Mesendoderm (in vitro differentiated cells): ENCODE measurements around the gene LPIN1.

Experiments
- DNase-seq: peaks from one replicate; pipeline ENCODE4 v3.0.0; 2013
- H2AK5ac ChIP-seq: 2 replicates; pipeline ENCODE4 v1.6.1; 2013; ENCODE audit warnings: low read length, inconsistent platforms
- H2BK120ac ChIP-seq: 2 replicates; pipeline ENCODE4 v1.6.1; 2013; ENCODE audit warnings: low read depth, mild to moderate bottlenecking, low read length, moderate library complexity, mixed read lengths
- H2BK15ac ChIP-seq: replicated peaks from 2 replicates; pipeline ENCODE4 v1.6.1; 2013; ENCODE audit warnings: low read depth, mild to moderate bottlenecking, moderate library complexity
- H2BK5ac ChIP-seq: 2 replicates; pipeline ENCODE4 v1.6.1; 2013; ENCODE audit warnings: low read length, inconsistent platforms
- H3K18ac ChIP-seq: 2 replicates; pipeline ENCODE4 v1.6.1; 2013; ENCODE audit warnings: mild to moderate bottlenecking, low read length, mixed read lengths
- H3K23ac ChIP-seq: one replicate; pipeline ENCODE4 v1.6.1; 2013; ENCODE audit warnings: low read length
- H3K27ac ChIP-seq: 2 replicates; pipeline ENCODE4 v1.5.1; 2013; ENCODE audit warnings: low read depth, mild to moderate bottlenecking, inconsistent platforms, low read length, moderate library complexity
- H3K27me3 ChIP-seq: 2 replicates; pipeline ENCODE4 v1.6.1; 2013; ENCODE audit warnings: low read length, control low read depth, mild to moderate bottlenecking, inconsistent platforms; ENCODE audit not compliant: insufficient read depth, poor library complexity
- H3K36me3 ChIP-seq: 2 replicates; pipeline ENCODE4 v1.6.1; 2013; ENCODE audit warnings: low read length, inconsistent platforms; ENCODE audit not compliant: control insufficient read depth, insufficient read depth
- H3K4ac ChIP-seq: one replicate; pipeline ENCODE4 v1.6.1; 2013; ENCODE audit warnings: low read depth, mild to moderate bottlenecking, low read length, moderate library complexity
- H3K4me1 ChIP-seq: 2 replicates; pipeline ENCODE4 v1.6.1; 2013; ENCODE audit warnings: low read depth, low read length, inconsistent platforms; ENCODE audit not compliant: control insufficient read depth
- H3K4me2 ChIP-seq: 2 replicates; pipeline ENCODE4 v1.6.1; 2013; ENCODE audit warnings: low read length
- H3K4me3 ChIP-seq: 2 replicates; pipeline ENCODE4 v1.5.1; 2013; ENCODE audit warnings: mild to moderate bottlenecking, low read length
- H3K56ac ChIP-seq: one replicate; pipeline ENCODE4 v1.6.1; 2013; ENCODE audit warnings: low read length
- H3K79me1 ChIP-seq: 2 replicates; pipeline ENCODE4 v1.6.1; 2013; ENCODE audit warnings: low read length, inconsistent platforms
- H3K79me2 ChIP-seq: 2 replicates; pipeline ENCODE4 v1.6.1; 2013; ENCODE audit warnings: mild to moderate bottlenecking, low read length; ENCODE audit not compliant: control insufficient read depth, insufficient read depth
- H3K9ac ChIP-seq: 2 replicates; pipeline ENCODE4 v1.6.1; 2013; ENCODE audit warnings: low read length, inconsistent platforms
- H4K5ac ChIP-seq: one replicate; pipeline ENCODE4 v1.6.1; 2013; ENCODE audit warnings: low read length
- H4K8ac ChIP-seq: one replicate; pipeline ENCODE4 v1.6.1; 2013; ENCODE audit warnings: low read depth, mild to moderate bottlenecking, control low read depth, low read length, moderate library complexity
- WGBS: extraction: QIAGEN DNeasy Blood & Tissue Kit; methylation state at CpG from one replicate; pipeline ENCODE4 v1.1.7; 2013; ENCODE audit warnings: low lambda C conversion rate, missing lambda C conversion rate; ENCODE audit not compliant: insufficient coverage; ENCODE audit errors: extremely low coverage; 5-methylcytosine and 5-hydroxymethylcytosine counted together

The LPIN1 gene

DNA sequence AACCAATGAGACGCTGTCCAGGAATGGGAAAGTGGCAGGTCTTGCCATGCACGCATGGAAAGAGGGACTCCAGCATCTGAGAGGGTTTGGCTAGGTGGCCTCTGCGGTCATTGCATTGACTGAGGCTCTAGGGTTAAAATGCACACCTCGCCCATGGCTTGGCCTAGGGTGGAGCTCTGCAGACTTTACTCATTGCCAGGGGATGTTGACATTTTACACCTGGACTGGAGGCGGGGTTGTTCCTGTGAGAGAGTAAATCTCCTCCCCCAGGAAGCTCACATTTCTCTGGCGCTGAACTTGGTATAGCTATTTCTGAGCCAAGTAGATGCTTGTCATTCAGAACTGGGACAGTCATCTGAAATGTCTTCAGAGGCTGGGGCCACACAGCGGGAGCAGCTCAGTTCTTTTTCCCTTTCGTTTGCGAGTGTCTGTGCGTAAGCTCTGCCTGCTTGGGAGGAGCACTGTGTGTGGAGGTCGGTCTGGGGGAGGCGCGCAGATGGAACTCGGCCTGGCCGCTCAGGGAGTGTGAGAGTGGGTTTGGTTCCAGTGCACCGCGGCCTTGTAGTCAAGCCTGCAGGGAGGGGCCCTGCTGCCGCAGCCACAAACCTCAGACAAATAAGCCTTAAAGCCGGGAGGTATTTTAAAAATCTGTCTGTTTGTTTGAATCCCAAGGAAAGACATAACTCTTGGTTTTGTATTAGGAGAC lies 76.5 kb downstream of the LPIN1 start:
- Histone ChIP-seq H2BK15ac (no peak overlapping the region), H3K27ac (no peak overlapping the region), H2BK5ac (no peak overlapping the region), H3K79me2 (no peaks in the 10 kb centered on the region), H3K4me1 (no peaks in the 10 kb centered on the region), H3K4me2 (no peak overlapping the region), H2AK5ac (no peak overlapping the region), H4K5ac (no peak overlapping the region), H3K79me1 (no peaks in the 10 kb centered on the region), H3K23ac (no peak overlapping the region), H3K4ac (no peak overlapping the region), H3K9ac (no peak overlapping the region), H2BK120ac (no peak overlapping the region), H3K4me3 (no peak overlapping the region), H3K56ac (no peak overlapping the region), H3K18ac (no peak overlapping the region), H3K27me3 (no peaks in the 10 kb centered on the region), H4K8ac (no peak overlapping the region), H3K36me3 (no peaks in the 10 kb centered on the region)
- no peak for DNase-seq
- no CpG with 5 or more reads among the region's 19 CpGs for WGBS

DNA sequence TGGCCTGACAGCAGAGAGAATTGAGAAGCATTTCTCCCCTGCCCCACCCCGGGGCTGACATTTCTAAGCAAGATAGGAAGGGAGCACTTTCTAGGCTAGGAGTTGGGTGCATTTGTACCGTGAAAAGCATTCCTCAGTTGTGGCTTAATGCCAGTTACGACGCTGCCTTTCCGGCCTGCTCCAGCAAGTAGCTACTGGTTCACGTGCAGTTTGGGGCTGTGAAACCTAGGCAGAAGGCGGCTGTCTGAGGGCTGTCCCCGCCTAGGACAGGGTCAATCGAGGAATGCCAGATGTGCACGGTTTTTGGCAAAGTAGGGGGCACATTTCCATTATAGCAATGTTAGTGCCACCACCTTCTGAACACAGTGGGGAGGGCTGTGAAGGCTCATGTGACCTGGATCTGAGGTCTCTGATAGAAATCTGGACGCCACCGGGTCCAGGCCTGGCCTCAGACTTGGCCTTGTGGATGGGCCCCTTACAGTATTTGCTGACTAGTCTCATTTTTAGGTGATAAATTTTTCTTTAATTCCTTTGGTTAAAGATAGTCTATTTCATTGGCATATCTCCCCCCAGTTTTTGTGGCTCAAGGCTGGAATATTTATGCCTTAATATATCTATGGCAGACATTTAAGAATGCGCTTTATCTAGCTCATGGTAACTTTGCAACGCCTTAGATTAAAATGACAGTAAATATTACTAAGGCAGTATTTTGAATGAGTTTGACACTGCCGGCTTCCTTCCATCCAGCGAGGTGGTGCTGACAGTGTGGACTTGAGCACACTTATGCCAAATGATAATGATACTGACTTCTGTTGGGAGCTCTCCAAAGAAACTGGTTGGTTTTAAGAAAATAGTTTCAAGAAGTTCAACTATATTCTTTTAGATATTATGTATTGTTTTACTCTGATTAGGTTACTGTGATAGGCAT lies 78.7 kb downstream of the LPIN1 start:
- no peak overlapping the region for H3K56ac ChIP-seq

DNA sequence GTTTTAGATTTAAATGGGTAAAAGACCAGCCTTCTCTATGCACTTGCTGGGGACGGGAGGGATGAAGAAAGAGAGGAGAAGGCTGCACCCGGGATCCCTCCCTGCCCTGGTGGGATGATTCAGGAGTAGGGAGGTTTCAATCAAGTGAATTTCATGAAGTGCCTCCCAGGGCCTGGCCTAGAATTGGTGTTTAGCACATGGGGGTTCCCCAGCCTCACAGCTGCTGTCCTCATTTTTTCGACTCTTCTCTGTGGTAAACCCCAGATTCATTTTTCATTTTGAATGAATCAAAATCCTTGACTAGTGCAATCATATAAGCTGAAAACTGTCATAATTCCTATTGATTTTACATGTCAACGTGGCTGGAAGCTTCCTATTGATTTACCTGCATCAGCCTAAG lies 81.1 kb downstream of the LPIN1 start:
- no peaks in the 10 kb centered on the region for H3K36me3 ChIP-seq
- no peak overlapping the region for H2BK120ac ChIP-seq
- H3K9ac ChIP-seq = no peak overlapping the region
- no peak for DNase-seq
- no peak overlapping the region for H3K27ac ChIP-seq
- H3K4ac ChIP-seq = no peak overlapping the region
- no peaks in the 10 kb centered on the region for H3K79me1 ChIP-seq
- no peak overlapping the region for H2BK15ac ChIP-seq
- H2BK5ac ChIP-seq = no peak overlapping the region
- no peak overlapping the region for H2AK5ac ChIP-seq
- H3K56ac ChIP-seq = no peak overlapping the region
- H3K4me1 ChIP-seq = peaks cover 4% of the 10 kb centered on the region
- no peak overlapping the region for H4K5ac ChIP-seq
- no CpG with 5 or more reads among the region's 4 CpGs for WGBS
- no peaks in the 10 kb centered on the region for H3K79me2 ChIP-seq
- H3K23ac ChIP-seq = no peak overlapping the region
- no peak overlapping the region for H3K4me2 ChIP-seq
- no peak overlapping the region for H3K4me3 ChIP-seq
- H4K8ac ChIP-seq = no peak overlapping the region
- no peaks in the 10 kb centered on the region for H3K27me3 ChIP-seq
- H3K18ac ChIP-seq = no peak overlapping the region

More for the DNA sequence above, 78.7 kb downstream of the LPIN1 start:
- no peaks in the 10 kb centered on the region for H3K79me2 ChIP-seq
- no CpG with 5 or more reads among the region's 16 CpGs for WGBS
- H3K18ac ChIP-seq = no peak overlapping the region
- H2BK5ac ChIP-seq = no peak overlapping the region
- no peak overlapping the region for H2BK120ac ChIP-seq
- no peak overlapping the region for H3K4me2 ChIP-seq
- H3K79me1 ChIP-seq = no peaks in the 10 kb centered on the region
- no peaks in the 10 kb centered on the region for H3K27me3 ChIP-seq
- no peak overlapping the region for H2BK15ac ChIP-seq
- no peak overlapping the region for H3K4me3 ChIP-seq
- H2AK5ac ChIP-seq = no peak overlapping the region
- H3K4me1 ChIP-seq = peaks cover 4% of the 10 kb centered on the region
- no peaks in the 10 kb centered on the region for H3K36me3 ChIP-seq
- H4K8ac ChIP-seq = no peak overlapping the region
- H3K27ac ChIP-seq = no peak overlapping the region
- H3K4ac ChIP-seq = no peak overlapping the region
- no peak overlapping the region for H4K5ac ChIP-seq
- no peak overlapping the region for H3K23ac ChIP-seq
- DNase-seq = no peak
- H3K9ac ChIP-seq = no peak overlapping the region

- no CpG with 5 or more reads among the region's 3 CpGs for WGBS
- no peak for DNase-seq
- no peak overlapping the region for H3K27ac ChIP-seq
These were observed 82.5 kb downstream of the LPIN1 start for GRCh38 chr2:11828933-11829323.

DNA sequence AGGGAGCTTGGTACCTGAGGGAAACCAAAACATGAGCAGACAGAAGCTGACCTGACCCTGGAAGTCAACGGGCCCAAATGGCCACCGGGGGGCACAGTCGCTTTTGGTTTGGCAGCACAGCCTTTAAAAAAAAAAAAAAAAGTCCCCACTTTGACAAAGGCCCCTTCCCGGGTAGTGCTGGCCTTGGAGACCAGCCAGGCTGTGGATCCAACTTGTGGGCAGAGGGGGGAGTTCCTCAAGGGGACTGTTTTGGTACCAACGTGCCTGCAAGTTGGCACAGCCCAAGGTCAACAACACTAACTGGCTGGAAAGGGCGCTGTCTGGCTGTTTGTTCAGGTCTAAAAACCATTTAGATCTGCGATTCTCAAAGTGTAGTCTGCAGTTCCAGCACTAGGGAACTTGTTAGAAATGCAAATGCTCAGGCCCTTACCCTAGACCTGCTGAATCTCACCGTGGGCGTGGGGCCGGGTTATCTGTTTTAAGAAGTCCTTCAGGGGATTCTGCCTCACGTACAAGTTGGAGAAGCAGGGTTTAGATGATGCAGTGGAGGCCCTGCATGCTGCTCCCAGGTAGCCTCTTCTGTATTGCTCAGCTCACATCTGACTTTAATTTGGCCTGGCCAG lies 83.0 kb downstream of the LPIN1 start:
- Histone ChIP-seq H3K27me3 (no peaks in the 10 kb centered on the region), H3K4me2 (no peak overlapping the region), H3K56ac (peak overlapping the region; percentile 68), H3K79me2 (no peaks in the 10 kb centered on the region), H3K9ac (peak overlapping the region; percentile 55), H4K5ac (peak overlapping the region; percentile 10), H3K27ac (peak overlapping the region; percentile 75), H2BK5ac (peak overlapping the region; percentile 31), H3K4me1 (peaks cover 4% of the 10 kb centered on the region), H3K4me3 (no peak overlapping the region), H3K18ac (peak overlapping the region; percentile 69), H2BK15ac (no peak overlapping the region), H3K23ac (no peak overlapping the region), H2AK5ac (no peak overlapping the region), H3K4ac (no peak overlapping the region), H2BK120ac (peak overlapping the region; percentile 51), H3K36me3 (no peaks in the 10 kb centered on the region), H4K8ac (no peak overlapping the region), H3K79me1 (no peaks in the 10 kb centered on the region)
- no CpG with 5 or more reads among the region's 11 CpGs for WGBS
- peak; percentile 91 for DNase-seq

More at GRCh38 chr2:11828933-11829323, 82.5 kb downstream of the LPIN1 start:
- Histone ChIP-seq H3K56ac (no peak overlapping the region), H2BK15ac (no peak overlapping the region), H3K27me3 (no peaks in the 10 kb centered on the region), H3K36me3 (no peaks in the 10 kb centered on the region), H3K79me1 (no peaks in the 10 kb centered on the region), H4K8ac (no peak overlapping the region), H3K79me2 (no peaks in the 10 kb centered on the region), H2BK120ac (no peak overlapping the region), H3K4me3 (no peak overlapping the region), H2AK5ac (no peak overlapping the region), H3K23ac (no peak overlapping the region), H3K4me1 (peaks cover 4% of the 10 kb centered on the region), H3K4me2 (no peak overlapping the region), H3K4ac (no peak overlapping the region), H3K18ac (no peak overlapping the region), H2BK5ac (no peak overlapping the region), H3K9ac (no peak overlapping the region), H4K5ac (no peak overlapping the region)
